Cardiac muscle cell (in vitro differentiated cells and primary cell): Measurements from ENCODE around the gene MESD. TPM values are rescaled to one million over a fixed set of nuclear protein-coding genes. Genes with fewer than 3 reads are reported as not detected.

Experiments
- DNase-seq, 2 donors: peaks; one replicate each; pipeline versions ENCODE4 v3.0.0 to v3.0.0-alpha.2; 2010 to 2017; ENCODE audit warnings: low read depth in 1 of 2, low spot score in 1 of 2
- H3K27ac ChIP-seq: fragments of 200-600 bp; sonication (generic); 2 replicates; pipeline ENCODE4 v1.5.1; 2016
- H3K27me3 ChIP-seq: fragments of 200-600 bp; sonication (generic); 2 replicates; pipeline ENCODE4 v1.6.0; 2016; ENCODE audit warnings: control low read depth
- H3K36me3 ChIP-seq: fragments of 200-600 bp; sonication (generic); 2 replicates; pipeline ENCODE4 v1.5.1; 2016; ENCODE audit warnings: control low read depth
- H3K4me1 ChIP-seq: fragments of 200-600 bp; sonication (generic); 2 replicates; pipeline ENCODE4 v1.8.1; 2017; ENCODE audit warnings: low read depth, mild to moderate bottlenecking, mixed run types
- H3K4me3 ChIP-seq: fragments of 200-600 bp; sonication (generic); 2 replicates; pipeline ENCODE4 v1.5.1; 2016; ENCODE audit warnings: mild to moderate bottlenecking
- H3K9me3 ChIP-seq: fragments of 200-600 bp; sonication (generic); 2 replicates; pipeline ENCODE4 v1.5.1; 2017; ENCODE audit warnings: low read depth, mild to moderate bottlenecking, control low read depth
- CTCF ChIP-seq: IDR thresholded peaks from 2 replicates; pipeline ENCODE4 v1.5.1; 2012; ENCODE audit warnings: low read depth, mild to moderate bottlenecking, low read length
- polyA plus RNA-seq: library from polyadenylated mRNA; unstranded; fragments of >200 nt; fragmentation: Nextera tagmentation; extraction: Ambion mirVana; gene quantifications from 2 replicates; pipeline ENCODE4 v1.2.1, GENCODE V29; 2016
- total RNA-seq: library from RNA; depleted of rRNA; stranded (reverse); fragments of >200 nt; gene quantifications from 2 replicates; pipeline ENCODE4 v1.2.3, GENCODE V29; 2016

MESD gene
- total and polyA plus RNA-seq, 2 experiments from 2014 or later = 20.1 to 35.8 TPM

GRCh38 chr15:81018197-81018596 lies 28.6 kb upstream of the MESD start:
- Histone ChIP-seq H3K4me3 (no peak overlapping the region), H3K27ac (no peak overlapping the region), H3K36me3 (no peaks in the 10 kb centered on the region), H3K4me1 (no peaks in the 10 kb centered on the region), H3K9me3 (no peaks in the 10 kb centered on the region), H3K27me3 (no peaks in the 10 kb centered on the region)
- TF ChIP-seq CTCF = no peak
- DNase-seq = no peak

- Histone ChIP-seq H3K27ac (no peak overlapping the region), H3K36me3 (no peaks in the 10 kb centered on the region), H3K9me3 (no peaks in the 10 kb centered on the region), H3K4me1 (no peaks in the 10 kb centered on the region), H3K27me3 (no peaks in the 10 kb centered on the region), H3K4me3 (no peak overlapping the region)
- no peak for DNase-seq
- no peak for TF ChIP-seq CTCF
Observed at GRCh38 chr15:81016489-81017068, 27.0 kb upstream of the MESD start.

GRCh38 chr15:81015621-81016488 lies 26.2 kb upstream of the MESD start:
- no peak for TF ChIP-seq CTCF
- no peak overlapping the region for H3K27ac ChIP-seq
- no peaks in the 10 kb centered on the region for H3K9me3 ChIP-seq
- H3K36me3 ChIP-seq = no peaks in the 10 kb centered on the region
- no peak for DNase-seq
- H3K4me3 ChIP-seq = no peak overlapping the region
- H3K4me1 ChIP-seq = no peaks in the 10 kb centered on the region
- no peaks in the 10 kb centered on the region for H3K27me3 ChIP-seq

- DNase-seq = no peak
- TF ChIP-seq CTCF = no peak
- H3K27me3 ChIP-seq = no peaks in the 10 kb centered on the region
- H3K36me3 ChIP-seq = no peaks in the 10 kb centered on the region
- H3K4me1 ChIP-seq = no peaks in the 10 kb centered on the region
- H3K27ac ChIP-seq = no peak overlapping the region
- no peaks in the 10 kb centered on the region for H3K9me3 ChIP-seq
- no peak overlapping the region for H3K4me3 ChIP-seq
Observed at GRCh38 chr15:81014446-81015093, 25.0 kb upstream of the MESD start.

GRCh38 chr15:81013396-81013929 lies 23.8 kb upstream of the MESD start:
- Histone ChIP-seq H3K36me3 (no peaks in the 10 kb centered on the region), H3K27me3 (no peaks in the 10 kb centered on the region), H3K9me3 (no peaks in the 10 kb centered on the region), H3K4me1 (no peaks in the 10 kb centered on the region), H3K27ac (no peak overlapping the region), H3K4me3 (no peak overlapping the region)
- no peak for DNase-seq
- TF ChIP-seq CTCF = no peak
